Right atrium auricular region (tissue), 2 donors: ENCODE results near the gene METTL25B. TPM values are rescaled to one million over a fixed set of nuclear protein-coding genes. Genes with fewer than 3 reads are reported as not detected.

Experiments used
- DNase-seq: peaks from one replicate; pipeline ENCODE4 v3.0.0-alpha.2; 2019; ENCODE audit warnings: low spot score
- H3K27ac ChIP-seq, 2 donors: fragments of 200-600 bp; sonication (generic); 1 replicate in 1 of 2; 2 replicates in 1 of 2; pipeline ENCODE4 v1.5.1; 2016 to 2019
- H3K27me3 ChIP-seq, 2 donors: fragments of 200-600 bp; sonication (generic); one replicate each; pipeline versions ENCODE4 v1.5.1 to v1.6.0; 2017 to 2019
- H3K36me3 ChIP-seq: fragments of 200-600 bp; sonication (generic); one replicate; pipeline ENCODE4 v1.5.1; 2016
- H3K4me1 ChIP-seq, 2 donors: fragments of 200-600 bp; sonication (generic); one replicate each; pipeline versions ENCODE4 v1.5.1 to v1.6.0; 2017 to 2019
- H3K4me3 ChIP-seq, 2 donors: fragments of 200-600 bp; sonication (generic); 1 replicate in 1 of 2; 2 replicates in 1 of 2; pipeline ENCODE4 v1.5.1; 2017 to 2019; ENCODE audit warnings: mild to moderate bottlenecking in 1 of 2, moderate library complexity in 1 of 2
- H3K9me3 ChIP-seq, 2 donors: fragments of 200-600 bp; sonication (generic); one replicate each; pipeline ENCODE4 v1.5.1; 2019
- CTCF ChIP-seq, 2 donors: fragments of 200-600 bp; sonication (generic); IDR thresholded peaks; one replicate each; pipeline ENCODE4 v1.5.1; 2019; ENCODE audit warnings: antibody characterized with exemption in 2 of 2
- total RNA-seq, 2 donors: library from RNA; depleted of rRNA; stranded (reverse); fragments of >200 nt; gene quantifications; one replicate each; pipeline ENCODE4 v1.1.0, GENCODE V29; 2016

The METTL25B gene
- total RNA-seq, 2 donors from 2014 or later = 7.4 to 15.6 TPM

DNA sequence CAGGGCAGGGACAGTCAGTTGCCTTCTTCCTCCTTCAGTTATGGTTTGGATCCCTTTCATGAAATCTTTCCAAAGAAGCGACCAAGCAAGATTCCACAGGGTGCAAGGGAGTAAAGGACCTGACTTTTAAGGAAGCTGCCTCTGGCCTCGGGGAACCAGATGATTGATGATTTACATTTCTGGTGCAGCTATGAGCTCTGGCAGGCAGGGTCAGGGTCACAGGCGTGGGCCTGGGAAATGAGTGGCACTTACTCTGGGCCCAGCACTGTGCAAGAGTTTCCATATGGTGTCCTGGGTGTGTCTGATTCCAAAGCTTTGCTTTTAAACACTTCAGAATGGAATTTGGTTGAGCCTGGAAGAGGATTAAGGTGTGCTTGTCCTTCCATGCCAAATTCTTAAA, 15.6 kb upstream of the METTL25B start:
- no peak for DNase-seq
- Histone ChIP-seq H3K36me3 (no peaks in the 10 kb centered on the region), H3K4me3 (no peak overlapping the region), H3K9me3 (no peaks in the 10 kb centered on the region), H3K27ac (no peak overlapping the region), H3K27me3 (no peaks in the 10 kb centered on the region), H3K4me1 (peaks cover 0 to 11% of the 10 kb centered on the region in 2 donors)
- TF ChIP-seq CTCF (IDR thresholded peaks at IDR 0.05) = no peak

GRCh38 chr1:156714830-156715229, 13.4 kb upstream of the METTL25B start:
- peaks cover 0 to 5% of the 10 kb centered on the region in 2 donors for H3K4me1 ChIP-seq
- no peaks in the 10 kb centered on the region for H3K27me3 ChIP-seq
- no peak for DNase-seq
- H3K9me3 ChIP-seq = no peaks in the 10 kb centered on the region
- H3K4me3 ChIP-seq = no peak overlapping the region
- no peaks in the 10 kb centered on the region for H3K36me3 ChIP-seq
- H3K27ac ChIP-seq = no peak overlapping the region
- no peak for TF ChIP-seq CTCF (IDR thresholded peaks at IDR 0.05)

DNA sequence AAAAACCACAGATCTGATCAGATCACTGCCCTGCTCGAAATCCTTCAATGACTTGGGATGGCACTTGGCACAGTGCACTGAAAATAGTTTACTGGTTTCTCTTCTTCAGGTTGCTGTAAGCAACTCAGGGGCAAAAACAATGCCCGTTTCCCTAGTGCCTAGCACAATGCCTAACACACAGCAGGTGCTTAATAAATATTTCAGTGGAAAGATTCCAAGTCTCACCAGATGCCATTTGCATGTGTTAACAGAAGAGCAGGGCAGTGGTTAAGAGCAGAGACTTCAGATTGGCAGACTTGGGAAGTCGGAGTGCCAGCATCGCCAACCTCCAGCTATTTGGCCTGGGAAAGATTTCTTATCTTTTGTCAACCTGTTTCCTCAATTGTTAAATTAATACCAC, 10.9 kb upstream of the METTL25B start:
- Histone ChIP-seq H3K4me1 (no peaks in the 10 kb centered on the region), H3K27ac (no peak overlapping the region), H3K27me3 (no peaks in the 10 kb centered on the region), H3K36me3 (peaks cover 17% of the 10 kb centered on the region), H3K4me3 (no peak overlapping the region), H3K9me3 (no peaks in the 10 kb centered on the region)
- no peak for DNase-seq
- TF ChIP-seq CTCF (IDR thresholded peaks at IDR 0.05) = no peak

- peaks cover 0 to 17% of the 10 kb centered on the region in 2 donors for H3K4me1 ChIP-seq
- H3K27ac ChIP-seq = no peak overlapping the region
- no peak overlapping the region for H3K4me3 ChIP-seq
- no peak for DNase-seq
- no peaks in the 10 kb centered on the region for H3K27me3 ChIP-seq
- no peaks in the 10 kb centered on the region for H3K9me3 ChIP-seq
- peaks cover 44% of the 10 kb centered on the region for H3K36me3 ChIP-seq
- TF ChIP-seq CTCF (IDR thresholded peaks at IDR 0.05) = no peak
Measured at GRCh38 chr1:156721131-156721530, 7.1 kb upstream of the METTL25B start.

DNA sequence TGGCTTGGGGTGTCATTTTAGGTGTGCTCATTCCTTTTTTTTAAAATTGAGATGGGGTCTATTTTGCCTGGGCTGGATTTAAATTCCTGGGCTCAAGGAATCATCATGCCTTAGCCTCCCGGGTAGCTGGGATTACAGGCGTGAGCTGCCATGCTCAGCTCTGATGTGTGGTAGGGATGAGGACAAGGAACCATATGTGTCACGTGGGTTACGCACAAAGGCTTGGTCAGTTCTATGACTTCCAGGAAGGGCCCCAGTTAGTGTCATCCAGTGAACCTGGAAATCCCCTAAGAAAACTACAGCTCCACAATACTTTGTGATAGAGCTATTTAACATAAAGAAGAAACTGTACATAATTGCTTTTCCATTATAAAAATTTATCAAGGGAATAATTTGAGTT, 6.7 kb upstream of the METTL25B start:
- TF ChIP-seq CTCF (IDR thresholded peaks at IDR 0.05) = no peak
- Histone ChIP-seq H3K27me3 (no peaks in the 10 kb centered on the region), H3K4me3 (no peak overlapping the region), H3K9me3 (no peaks in the 10 kb centered on the region), H3K36me3 (peaks cover 45% of the 10 kb centered on the region), H3K27ac (no peak overlapping the region), H3K4me1 (peaks cover 0 to 21% of the 10 kb centered on the region in 2 donors)
- DNase-seq = no peak

- H3K9me3 ChIP-seq = no peaks in the 10 kb centered on the region
- H3K4me3 ChIP-seq = peak overlapping the region; percentile 21 to 33
- peak; percentile 84 to 90 for TF ChIP-seq CTCF (IDR thresholded peaks at IDR 0.05)
- H3K4me1 ChIP-seq = peaks cover 0 to 43% of the 10 kb centered on the region in 2 donors
- peaks cover 45% of the 10 kb centered on the region for H3K36me3 ChIP-seq
- H3K27ac ChIP-seq = peak overlapping the region; percentile 35 to 44
- H3K27me3 ChIP-seq = no peaks in the 10 kb centered on the region
- peak; percentile 93 for DNase-seq
Measured at GRCh38 chr1:156725683-156726280, 2.5 kb upstream of the METTL25B start.
